ENCODE measurements around the gene PLXNA1. TPM values are rescaled to one million over a fixed set of nuclear protein-coding genes. Genes with fewer than 3 reads are reported as not detected.

PLXNA1 gene
- total RNA-seq, 3 donors from 2014 or later (not counting 1 experiment from before 2014, with no cell fraction given) = 2.5 to 4.3 (median 2.8) TPM

DNA sequence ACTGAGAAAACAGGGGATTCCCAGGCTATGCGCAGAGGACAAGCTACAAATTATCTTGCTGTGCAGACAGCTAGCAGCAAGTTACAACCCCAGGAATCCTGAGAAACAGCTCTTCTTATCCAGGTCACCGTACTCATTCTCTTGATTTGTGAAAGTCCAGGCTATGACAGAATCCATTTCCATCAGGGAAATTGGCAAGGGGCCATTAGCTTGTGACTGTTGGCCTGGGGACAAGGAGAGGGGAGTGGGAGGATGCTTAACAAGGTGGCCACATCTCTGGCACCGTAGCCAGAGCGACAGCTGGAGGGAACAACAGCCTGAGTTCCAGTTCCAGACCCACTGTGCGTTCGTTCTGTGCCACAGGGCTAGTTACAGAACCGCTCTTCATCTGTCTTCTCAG is 44.9 kb upstream of the PLXNA1 start:
- Histone ChIP-seq H3K4me3 (ENCODE audit: low read length) (no peak overlapping the region), H3K27ac (ENCODE audit: low read length) (no peak overlapping the region), H3K36me3 (ENCODE audit: control insufficient read depth, insufficient read depth, low read length) (no peaks in the 10 kb centered on the region), H3K27me3 (ENCODE audit: control insufficient read depth, insufficient read depth, low read length) (no peaks in the 10 kb centered on the region), H3K4me1 (ENCODE audit: control insufficient read depth, insufficient read depth, low read length) (no peaks in the 10 kb centered on the region), H3K9me3 (ENCODE audit: control insufficient read depth, insufficient read depth, low read length) (no peaks in the 10 kb centered on the region)
- TF ChIP-seq, protein P1, sequence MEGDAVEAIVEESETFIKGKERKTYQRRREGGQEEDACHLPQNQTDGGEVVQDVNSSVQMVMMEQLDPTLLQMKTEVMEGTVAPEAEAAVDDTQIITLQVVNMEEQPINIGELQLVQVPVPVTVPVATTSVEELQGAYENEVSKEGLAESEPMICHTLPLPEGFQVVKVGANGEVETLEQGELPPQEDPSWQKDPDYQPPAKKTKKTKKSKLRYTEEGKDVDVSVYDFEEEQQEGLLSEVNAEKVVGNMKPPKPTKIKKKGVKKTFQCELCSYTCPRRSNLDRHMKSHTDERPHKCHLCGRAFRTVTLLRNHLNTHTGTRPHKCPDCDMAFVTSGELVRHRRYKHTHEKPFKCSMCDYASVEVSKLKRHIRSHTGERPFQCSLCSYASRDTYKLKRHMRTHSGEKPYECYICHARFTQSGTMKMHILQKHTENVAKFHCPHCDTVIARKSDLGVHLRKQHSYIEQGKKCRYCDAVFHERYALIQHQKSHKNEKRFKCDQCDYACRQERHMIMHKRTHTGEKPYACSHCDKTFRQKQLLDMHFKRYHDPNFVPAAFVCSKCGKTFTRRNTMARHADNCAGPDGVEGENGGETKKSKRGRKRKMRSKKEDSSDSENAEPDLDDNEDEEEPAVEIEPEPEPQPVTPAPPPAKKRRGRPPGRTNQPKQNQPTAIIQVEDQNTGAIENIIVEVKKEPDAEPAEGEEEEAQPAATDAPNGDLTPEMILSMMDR (IDR thresholded peaks at IDR 0.05) = no peak
- Mint-ChIP-seq H3K4me1 (peaks cover 0 to 16% of the 10 kb centered on the region in 2 donors), H3K9me3 (no peaks in the 10 kb centered on the region), H3K4me3 (no peak overlapping the region), H3K36me3 (no peaks in the 10 kb centered on the region), H3K27ac (no peak overlapping the region), H3K27me3 (ENCODE audit: low read depth in 2 of 2) (peaks cover 0 to 7% of the 10 kb centered on the region in 2 donors)
- DNase-seq (no peak), ATAC-seq (no peak)
- 86% methylated on average over 7 of the region's 7 CpGs for WGBS (ENCODE audit: insufficient coverage)
- intact Hi-C loops (cut with micrococcal nuclease) = no loop called here

DNA sequence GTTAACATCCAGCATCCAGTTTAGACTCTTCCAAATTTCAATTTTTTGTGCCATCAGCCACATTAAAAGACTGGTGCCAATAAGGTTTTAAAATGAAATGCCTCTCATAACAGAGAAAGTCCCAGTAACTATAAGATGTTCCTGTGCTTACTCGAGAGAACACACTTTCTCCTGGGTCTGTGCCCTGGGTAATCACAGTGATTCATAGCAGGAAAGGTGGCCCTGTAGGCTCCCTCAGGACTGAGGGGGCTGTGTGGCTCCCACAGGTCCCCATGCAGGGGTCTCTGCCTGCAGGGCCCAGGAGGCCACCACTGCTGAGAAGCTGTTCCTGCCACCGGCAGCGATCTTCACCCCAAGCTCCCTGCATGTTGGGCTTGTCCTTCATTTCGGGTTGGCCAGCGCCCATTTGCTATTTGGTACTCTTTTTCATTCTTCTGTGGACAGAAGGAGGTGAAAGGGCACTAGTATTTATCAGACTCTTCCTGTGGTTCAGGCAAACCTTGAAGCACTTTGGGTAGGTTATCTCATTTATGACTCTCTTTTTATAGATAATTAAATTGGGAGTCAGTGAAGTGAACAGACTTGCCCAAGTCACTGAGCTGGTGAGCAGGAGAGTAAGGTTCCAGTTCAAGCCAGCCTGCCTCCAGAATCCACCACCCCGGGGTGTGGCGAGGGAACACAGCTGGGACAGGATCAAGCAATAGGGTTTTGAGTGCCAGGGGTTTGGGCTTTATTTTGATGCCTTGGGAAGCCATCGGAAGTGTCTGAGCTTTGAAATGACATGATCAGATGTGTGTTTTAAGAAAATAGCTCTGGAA is 44.2 kb upstream of the PLXNA1 start:
- no peak overlapping the region for H3K4me3 Mint-ChIP-seq
- Histone ChIP-seq H3K27me3 (ENCODE audit: control insufficient read depth, insufficient read depth, low read length) (no peaks in the 10 kb centered on the region), H3K36me3 (ENCODE audit: control insufficient read depth, insufficient read depth, low read length) (no peaks in the 10 kb centered on the region), H3K9me3 (ENCODE audit: control insufficient read depth, insufficient read depth, low read length) (no peaks in the 10 kb centered on the region), H3K4me3 (ENCODE audit: low read length) (no peak overlapping the region), H3K27ac (ENCODE audit: low read length) (no peak overlapping the region), H3K4me1 (ENCODE audit: control insufficient read depth, insufficient read depth, low read length) (no peaks in the 10 kb centered on the region)
- no peak overlapping the region for H3K27ac Mint-ChIP-seq
- no peaks in the 10 kb centered on the region for H3K9me3 Mint-ChIP-seq
- peaks cover 0 to 16% of the 10 kb centered on the region in 2 donors for H3K4me1 Mint-ChIP-seq
- DNase-seq = no peak
- TF ChIP-seq, protein P1 (IDR thresholded peaks at IDR 0.05) = no peak
- no peak for ATAC-seq
- intact Hi-C loops (cut with micrococcal nuclease) = no loop called here
- H3K36me3 Mint-ChIP-seq = no peaks in the 10 kb centered on the region
- peaks cover 0 to 7% of the 10 kb centered on the region in 2 donors for H3K27me3 Mint-ChIP-seq (ENCODE audit: low read depth in 2 of 2)
- WGBS (ENCODE audit: insufficient coverage) = 89% methylated on average over 8 of the region's 8 CpGs

DNA sequence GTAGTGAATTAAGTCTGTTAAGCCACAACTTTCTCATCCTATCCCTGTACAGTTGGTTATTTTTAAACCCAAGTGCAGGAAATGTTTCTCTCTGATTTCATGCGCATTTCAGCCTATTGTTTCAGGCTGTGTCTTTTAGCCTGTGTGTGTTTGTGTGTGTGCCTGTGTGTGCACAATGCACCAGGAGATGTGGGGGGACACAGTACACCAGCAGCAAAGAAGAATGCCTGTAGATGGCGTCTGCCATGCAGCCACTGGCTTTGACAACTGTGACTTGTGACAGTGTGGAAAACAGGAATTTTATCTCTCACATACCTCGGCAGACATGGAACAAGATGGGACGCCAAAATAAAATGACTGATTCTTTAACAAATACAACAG is 43.6 kb upstream of the PLXNA1 start:
- DNase-seq = no peak
- H3K4me3 ChIP-seq (ENCODE audit: low read length) = no peak overlapping the region
- H3K27ac Mint-ChIP-seq = no peak overlapping the region
- TF ChIP-seq, protein P1 (IDR thresholded peaks at IDR 0.05) = no peak
- intact Hi-C loops (cut with micrococcal nuclease) = no loop called here
- H3K4me3 Mint-ChIP-seq = no peak overlapping the region
- H3K4me1 ChIP-seq (ENCODE audit: control insufficient read depth, insufficient read depth, low read length) = no peaks in the 10 kb centered on the region
- no peaks in the 10 kb centered on the region for H3K9me3 ChIP-seq (ENCODE audit: control insufficient read depth, insufficient read depth, low read length)
- H3K9me3 Mint-ChIP-seq = no peaks in the 10 kb centered on the region
- peaks cover under 1 to 7% of the 10 kb centered on the region in 2 donors for H3K27me3 Mint-ChIP-seq (ENCODE audit: low read depth in 2 of 2)
- peaks cover 0 to 16% of the 10 kb centered on the region in 2 donors for H3K4me1 Mint-ChIP-seq
- no peak overlapping the region for H3K27ac ChIP-seq (ENCODE audit: low read length)
- no peaks in the 10 kb centered on the region for H3K27me3 ChIP-seq (ENCODE audit: control insufficient read depth, insufficient read depth, low read length)
- no peaks in the 10 kb centered on the region for H3K36me3 ChIP-seq (ENCODE audit: control insufficient read depth, insufficient read depth, low read length)
- no peaks in the 10 kb centered on the region for H3K36me3 Mint-ChIP-seq
- no peak for ATAC-seq
- WGBS (ENCODE audit: insufficient coverage) = 89% methylated on average over 4 of the region's 4 CpGs
